NCI-H146 (cell line): ENCODE data around the gene CAMKMT.

ENCODE experiments used
- DNase-seq: peaks from one replicate; lab custom pipeline; 2025; lab: John Stamatoyannopoulos, UW

Gene CAMKMT

DNA sequence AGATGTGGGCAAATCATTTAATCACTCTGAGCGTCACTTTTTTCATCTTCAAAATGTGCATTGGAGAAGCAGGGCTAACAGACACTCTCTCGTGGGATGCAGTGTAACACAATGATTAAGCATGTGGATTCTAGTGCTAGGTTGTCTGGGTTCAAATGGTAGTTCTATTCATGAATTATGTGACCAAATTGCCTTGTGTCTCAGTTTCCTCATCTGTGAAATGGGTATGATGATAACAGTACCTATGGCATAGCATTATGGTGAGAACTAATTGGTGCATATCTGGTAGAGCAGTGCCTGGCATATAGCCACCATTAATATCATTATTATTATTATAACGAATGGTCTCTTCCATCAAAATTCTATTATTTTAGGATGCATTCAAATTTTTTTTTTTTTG is 437.4 kb downstream of the CAMKMT start:
- DNase-seq, result no peak

DNA sequence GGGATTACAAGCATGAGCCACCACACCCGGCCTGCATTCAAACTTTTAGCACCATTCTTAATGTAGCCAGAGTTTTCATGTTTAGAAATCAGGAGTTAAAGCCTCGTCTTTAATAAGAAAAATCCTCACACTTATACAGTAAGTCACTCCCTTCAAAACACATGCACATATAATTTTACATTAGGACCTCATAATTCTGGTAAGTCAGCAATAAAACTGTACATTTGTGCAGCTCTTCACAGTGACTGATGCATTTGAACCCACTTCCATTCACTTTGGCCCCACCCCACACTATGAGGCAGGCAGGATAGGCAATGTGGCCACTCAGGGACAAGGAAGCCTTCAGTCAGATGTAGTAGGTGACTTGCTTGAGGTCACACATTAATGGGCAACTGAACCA is 438.0 kb downstream of the CAMKMT start:
- no peak for DNase-seq

DNA sequence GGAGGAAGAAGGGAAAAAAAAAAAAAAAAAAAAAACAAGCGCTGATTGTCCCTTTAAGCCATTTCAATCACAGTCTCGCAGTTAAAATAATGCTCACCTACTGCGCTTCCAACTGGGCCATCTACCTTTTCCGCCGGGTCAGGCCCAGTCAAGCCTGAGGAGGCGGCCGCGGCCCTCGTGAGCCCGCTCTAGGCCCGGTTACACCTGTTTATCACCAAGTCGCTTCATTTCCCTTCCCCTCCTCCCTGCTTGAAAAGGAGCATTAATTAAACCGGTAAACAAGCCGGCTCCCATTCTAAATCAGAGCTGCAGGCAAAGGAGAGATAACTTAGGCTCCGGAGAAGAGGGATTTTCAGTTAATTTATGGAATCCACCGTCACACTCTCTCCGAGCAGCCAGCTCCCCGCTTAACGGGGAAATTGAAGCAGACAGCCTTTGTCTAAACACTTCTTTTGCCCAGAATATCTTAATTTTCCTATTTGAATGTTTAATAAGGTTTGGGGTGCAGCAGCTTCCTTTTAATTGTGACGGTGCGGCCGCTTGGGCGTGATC is 439.6 kb downstream of the CAMKMT start:
- DNase-seq, result no peak

DNA sequence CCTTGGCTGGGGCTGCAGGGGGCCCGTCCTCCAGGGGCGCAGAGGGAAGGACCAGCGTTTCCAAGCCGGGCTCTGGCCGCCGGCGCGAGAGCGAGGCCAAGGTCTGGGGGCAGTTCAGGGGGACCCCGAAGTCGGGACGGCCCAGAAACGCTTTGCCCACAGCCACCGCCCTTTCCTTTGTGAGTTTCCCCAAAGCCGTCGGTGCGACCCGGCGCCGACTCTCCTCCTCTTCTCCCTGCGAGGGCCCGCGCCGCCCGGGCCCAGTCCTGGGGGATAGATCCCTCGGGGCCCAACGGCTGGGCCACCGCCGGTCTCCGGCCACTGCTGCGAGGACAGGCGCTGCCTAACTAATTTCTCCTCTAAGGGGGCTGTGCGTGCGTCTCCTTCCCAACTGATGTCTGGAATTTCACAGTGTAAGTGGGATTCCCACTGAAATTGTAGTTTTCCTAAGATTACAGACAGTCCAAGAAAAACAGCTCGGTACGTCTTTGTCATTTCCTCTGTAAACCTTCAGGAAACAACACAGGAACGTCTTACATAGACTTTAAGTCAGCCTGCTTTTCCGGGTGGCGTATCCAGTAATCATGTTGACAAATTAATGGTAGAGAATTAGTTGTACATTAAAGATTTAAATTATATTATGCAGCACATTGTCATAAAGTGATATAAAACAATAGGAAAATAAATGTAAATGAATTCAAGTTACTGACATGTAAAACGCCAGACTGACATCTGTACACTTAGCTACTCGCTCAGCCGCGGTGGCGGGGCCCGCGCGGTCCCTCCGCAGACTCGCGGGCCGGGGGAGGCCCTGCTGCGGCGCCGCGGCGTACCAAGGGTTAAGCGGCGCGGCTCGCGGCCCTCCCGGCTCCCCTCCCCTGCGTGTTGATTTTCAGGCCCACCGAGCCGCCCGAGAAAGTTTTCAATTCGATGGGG is 440.4 kb downstream of the CAMKMT start:
- no peak for DNase-seq

DNA sequence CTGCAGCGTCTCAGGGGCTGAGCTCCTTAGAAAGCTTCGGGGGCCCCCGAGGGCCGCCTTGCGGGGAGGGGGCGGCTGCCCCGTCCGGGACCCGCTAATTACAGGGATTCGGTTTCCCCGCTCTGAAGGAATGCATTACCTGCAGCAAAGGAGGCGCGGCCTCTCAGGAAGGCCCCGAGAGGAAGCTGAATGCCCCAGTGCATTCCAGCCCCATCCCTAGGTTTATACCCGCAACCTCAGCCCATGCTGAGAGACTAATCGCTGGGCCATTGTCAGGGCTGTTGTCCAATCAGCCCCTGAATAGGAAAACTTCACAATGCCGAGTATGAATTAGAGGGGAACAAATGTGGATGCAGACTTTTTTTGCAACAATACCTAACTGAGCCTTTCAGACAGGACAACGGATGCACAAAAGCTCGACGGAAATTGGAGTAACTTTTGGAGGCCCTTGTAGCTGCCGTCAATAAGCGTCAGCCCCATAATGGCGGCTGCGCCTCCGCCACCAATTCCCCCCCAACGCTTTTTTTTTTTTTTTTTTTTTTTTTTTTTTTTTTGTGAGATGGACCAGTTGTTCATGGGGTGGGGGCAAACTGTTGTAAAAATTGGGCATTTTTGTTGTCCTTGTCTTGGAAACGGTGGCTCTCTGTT is 441.2 kb downstream of the CAMKMT start:
- DNase-seq, result peak; percentile 82

DNA sequence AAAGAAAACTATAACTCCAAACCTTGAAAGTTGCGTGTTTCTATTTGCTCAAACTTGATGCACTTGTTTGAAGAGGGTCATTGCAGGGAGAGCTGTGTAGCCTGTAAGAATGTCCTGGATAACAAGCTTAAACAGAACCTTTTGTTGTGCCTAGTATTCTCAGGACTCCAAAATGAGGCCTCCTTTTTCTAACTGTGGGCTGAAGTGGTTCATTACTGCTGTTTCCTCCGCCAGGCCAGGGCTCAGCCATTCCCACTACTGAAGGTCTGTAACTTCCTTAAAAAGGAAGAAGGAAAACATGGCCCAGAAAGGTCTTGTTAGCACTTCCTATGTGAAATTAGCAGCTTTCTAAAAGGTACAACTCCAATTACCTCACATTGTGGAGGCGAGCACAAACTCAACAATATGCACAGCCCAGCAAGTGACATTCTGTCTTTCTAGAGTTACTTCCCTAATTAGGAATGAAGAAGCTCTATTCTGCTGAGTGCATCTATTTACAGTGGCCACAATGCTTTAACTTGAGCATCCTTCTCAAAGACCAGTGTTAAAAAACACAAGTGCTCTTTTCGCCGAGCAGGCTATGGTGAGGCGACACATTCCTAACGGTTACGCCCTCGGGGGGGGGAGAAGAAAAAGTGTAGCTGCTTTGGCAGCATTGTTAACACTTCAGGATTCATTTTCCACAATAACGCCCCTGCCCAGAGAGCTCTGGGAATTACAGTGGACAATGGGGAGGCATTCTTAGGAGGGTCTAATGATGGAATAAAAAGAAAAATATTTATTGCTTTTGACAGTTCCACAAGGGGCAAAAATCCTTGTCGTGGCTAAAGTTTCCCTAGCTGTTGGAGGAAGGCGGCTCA is 442.9 kb downstream of the CAMKMT start:
- peak; percentile 49 for DNase-seq

DNA sequence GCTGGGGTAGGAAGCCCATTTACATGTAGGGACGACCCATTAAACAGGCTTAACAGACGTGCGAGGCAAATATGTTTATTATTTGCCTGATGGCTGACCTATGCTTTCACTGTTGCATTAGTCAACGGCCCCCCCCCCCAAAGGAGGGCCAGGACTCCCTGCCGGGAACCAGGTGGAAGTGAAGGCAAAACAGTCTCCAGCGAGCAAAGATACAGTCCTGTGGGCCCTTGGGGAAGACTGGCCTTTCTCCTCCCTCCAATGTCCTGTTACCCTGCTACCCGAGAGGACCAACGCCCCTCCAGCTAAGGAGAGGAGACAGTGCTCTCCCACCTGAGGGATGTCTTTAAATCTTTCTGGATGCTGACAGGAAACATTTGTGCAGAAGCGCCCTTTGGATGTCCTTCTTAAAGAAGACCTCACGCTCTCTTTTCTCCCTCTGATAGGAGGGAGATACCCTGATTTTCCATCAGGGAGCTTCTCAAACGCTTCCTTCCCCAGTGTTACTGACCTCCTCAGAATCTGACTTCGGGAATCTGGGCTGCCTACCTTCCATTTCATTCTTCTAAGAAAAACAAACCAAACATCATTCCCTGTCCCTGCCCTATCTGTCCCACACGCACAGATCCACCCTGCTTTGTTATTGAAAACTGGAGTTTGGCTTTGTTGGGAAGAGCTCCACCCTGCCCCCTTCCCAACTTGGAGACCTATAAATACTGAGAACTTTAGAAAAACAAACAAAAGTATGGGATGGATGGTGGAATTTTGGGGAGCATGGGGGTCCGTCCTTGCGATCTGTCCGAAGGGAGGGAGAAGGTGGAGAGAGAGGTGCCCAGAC is 443.9 kb downstream of the CAMKMT start:
- DNase-seq, result peak; percentile 87

DNA sequence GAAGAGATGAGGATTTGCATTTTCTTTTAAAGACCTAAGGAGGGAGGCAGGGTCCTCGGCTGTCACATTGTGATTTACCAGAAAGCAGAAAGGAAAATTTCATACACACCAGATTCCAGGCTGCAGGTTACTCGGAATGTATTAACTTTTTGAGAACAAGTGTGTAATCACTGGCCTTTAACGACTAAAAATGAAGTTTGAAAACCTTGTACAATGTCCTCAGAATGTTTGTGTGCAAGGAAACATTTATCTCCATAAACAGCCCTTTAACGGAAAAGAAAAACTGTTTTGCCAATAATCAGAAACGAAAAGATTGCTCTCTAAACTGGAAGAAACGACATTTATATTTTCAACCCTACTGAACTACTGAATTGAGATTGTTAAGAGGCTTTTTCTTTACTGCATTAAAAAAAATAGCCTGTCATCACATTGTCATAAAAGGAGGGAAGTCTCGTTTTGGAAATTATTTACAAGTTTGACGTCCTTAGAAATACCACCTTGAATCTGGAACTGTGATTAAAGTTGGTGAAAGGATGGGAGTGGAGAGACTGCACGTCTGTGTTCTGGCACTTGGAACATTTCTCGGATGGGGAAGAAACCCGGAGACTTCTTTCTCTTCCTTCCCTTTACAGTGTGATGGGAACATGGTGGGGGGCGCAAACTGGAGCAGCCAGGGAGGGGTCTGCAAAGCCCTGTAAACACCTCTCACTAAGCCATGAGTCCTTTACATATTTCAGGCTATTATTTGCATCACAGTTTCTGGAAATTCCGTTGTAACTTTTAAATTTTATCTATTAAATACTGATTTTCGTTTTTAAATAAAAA is 445.7 kb downstream of the CAMKMT start:
- DNase-seq, result no peak

DNA sequence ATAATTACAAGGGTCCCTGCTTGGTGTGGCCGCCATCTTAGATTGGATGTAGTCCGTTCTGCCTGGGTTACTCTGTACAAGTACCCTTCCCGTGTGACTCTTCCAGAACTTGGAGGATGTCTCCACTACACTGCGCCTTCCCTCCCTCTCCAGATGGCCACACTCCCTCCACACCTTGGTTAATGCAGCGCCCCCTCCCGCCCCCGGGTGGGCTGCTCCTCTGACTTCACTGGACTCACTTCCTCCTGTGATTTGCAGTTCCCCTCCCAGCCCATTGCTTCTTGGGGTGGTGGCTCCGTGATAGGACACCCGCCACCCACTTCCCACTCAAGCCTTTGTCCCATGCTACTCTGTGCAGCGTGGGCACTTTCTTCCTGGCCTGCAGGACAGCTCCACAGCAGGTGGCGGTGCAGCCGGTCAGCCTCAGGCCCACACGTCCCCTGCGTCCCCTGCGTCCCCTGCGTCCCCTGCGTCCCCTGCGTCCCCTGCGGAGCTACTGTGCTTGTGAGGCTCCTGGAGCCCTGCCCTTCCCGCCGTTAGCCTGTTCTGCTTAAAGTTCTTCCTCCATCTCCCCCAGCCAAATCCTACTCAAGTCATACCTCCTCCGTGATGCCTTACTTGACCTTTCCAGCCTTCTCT is 449.3 kb downstream of the CAMKMT start:
- DNase-seq, result no peak

DNA sequence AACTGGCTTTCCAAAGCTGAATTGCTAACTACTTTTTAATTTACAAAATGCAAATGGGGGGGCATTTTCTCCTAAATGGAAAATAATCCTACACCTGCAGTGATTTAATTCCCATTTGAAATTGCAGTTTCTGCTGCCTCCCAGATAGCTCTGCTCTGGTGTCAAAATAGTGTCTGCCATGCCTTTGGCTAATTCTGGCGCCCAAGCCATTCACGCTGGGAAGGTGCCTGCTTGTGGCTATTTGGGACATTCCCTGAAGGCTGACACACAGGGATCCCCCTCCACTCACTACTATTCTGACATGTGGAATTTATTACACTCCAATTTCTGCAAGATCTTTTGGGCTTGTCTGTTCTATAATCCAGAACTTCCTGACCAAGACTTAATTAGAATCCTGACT is 451.4 kb downstream of the CAMKMT start:
- no peak for DNase-seq

DNA sequence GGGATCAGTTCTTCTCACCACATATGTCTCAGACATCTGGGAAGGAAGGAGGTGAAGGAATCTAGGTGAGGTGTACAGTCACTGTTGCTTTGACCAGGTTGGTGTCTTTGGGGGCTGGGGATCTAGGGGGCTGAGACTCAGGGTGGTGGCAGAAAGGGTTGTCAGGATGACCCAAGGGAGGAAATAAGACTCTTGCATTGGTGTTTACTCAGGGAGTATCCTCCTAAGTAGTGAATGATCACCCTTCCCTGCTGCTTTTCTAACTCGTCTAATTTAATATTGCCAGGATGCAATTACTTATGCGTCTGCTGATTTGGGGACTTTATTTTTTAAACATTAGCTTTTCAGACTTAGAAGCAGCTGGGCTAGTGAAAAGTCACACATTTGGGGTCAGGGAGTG is 451.9 kb downstream of the CAMKMT start:
- no peak for DNase-seq

DNA sequence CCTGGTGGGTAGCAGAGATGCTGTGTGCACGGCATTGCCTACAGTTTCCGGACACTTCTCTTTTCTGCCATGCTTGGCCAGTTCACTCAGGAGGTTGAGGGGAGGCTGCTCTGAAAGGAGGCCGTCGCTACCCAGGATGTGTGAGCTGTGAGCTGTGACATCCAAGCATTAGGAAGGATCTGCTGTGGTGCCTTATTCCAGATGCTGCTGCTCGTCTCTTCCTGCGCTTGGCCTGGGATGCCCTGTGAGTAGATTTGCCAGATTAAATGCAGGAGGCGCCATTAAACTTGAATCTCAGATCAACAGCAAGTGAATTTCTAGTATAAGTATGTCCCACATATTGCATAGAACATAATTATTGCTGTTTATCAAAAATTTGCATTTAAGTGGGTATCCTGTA is 455.5 kb downstream of the CAMKMT start:
- DNase-seq, result no peak

DNA sequence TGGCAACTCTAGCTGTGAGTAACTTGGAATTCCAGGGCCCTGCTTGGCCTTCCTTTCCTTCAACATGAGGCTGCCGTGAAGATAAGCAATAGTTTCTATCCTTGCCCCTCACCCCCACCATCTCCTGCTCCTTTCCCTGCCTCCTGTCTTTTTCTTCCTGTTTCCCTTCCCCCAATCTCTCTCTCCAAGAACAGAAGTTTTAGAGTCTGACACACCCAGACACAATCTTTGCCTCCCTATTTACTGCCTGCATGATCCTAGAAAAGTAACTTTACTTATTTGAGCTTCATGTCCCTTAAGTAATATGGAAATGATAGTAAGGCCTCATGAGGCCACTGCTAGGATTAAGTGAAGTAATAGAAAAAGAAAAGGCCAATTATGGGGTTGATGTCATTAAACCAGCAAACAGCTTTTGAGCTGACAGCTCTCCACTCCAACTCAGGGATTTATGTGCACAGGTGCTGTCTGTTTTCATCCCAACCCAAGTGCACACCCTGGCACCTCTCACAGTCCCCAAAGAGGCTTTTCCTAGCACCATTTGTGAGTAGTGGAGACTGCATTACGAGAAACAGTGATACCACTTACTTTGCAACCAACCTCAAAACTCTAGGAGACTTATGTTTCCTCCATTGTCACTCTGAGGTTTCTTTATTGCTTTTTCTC is 456.1 kb downstream of the CAMKMT start:
- no peak for DNase-seq

DNA sequence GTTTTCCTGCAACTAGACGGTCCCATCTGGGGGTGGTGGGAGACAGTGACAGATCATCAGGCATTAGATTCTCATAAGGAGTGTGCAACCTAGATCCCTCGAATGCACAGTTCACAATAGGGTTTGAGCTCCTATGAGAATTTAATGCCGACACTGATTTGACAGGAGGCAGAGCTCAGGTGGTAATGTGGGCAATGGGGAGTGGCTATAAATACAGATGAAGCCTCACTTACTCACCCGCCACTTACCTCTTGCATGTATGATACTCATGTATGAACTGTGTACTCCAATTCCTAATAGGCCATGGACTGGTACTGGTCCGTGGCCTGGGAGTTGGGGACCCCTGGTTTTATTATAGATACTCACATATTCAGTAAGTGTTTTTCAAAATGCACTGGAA is 457.3 kb downstream of the CAMKMT start:
- DNase-seq, result no peak

DNA sequence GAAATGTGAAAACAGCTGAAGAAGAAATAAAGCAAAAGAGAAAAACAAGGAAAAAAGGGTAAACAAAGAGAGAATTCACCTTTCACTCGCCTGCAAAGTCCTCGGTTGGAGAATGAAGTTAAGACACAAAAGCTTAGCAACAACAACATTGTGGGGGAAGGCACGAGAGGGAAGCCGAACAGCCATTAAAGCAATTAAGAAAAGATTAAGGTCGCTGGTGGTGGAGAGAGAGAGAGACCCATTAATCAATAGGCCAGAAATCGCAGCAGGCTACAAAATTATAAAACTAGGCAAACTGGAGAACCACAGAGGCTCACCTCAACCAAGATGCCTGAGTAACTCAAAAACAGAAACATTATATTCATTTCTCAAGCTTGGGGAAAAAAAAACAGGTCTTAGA is 459.8 kb downstream of the CAMKMT start:
- DNase-seq, result peak; percentile 38

DNA sequence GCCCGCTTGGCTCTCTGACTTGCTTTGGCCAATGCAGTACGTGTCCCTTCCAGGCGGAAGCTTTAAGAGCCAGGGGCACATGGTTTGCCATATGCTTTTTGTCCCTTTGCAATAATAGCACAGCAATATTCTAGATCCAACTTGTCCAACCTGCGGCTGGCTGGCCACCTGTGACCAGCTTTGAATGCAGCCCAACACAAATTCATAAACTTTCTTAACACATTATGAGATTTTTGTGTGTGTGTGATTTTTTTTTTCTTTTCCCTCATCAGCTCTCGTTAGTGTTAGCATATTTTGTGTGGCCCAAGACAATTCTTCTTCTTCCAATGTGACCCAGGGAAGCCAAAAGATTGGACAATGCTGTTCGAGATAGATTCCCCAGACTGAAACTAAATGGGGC is 460.4 kb downstream of the CAMKMT start:
- no peak for DNase-seq
